GM18502 (cell line): Measurements from ENCODE around the gene C14orf180.

Experiments used
- ATAC-seq: cut with Tn5 transposase; IDR thresholded peaks from one replicate; pipeline ENCODE4 v1.9.1; 2021; ENCODE audit warnings: mild to moderate bottlenecking; ENCODE audit not compliant: unreplicated experiment, poor library complexity

Gene C14orf180

DNA sequence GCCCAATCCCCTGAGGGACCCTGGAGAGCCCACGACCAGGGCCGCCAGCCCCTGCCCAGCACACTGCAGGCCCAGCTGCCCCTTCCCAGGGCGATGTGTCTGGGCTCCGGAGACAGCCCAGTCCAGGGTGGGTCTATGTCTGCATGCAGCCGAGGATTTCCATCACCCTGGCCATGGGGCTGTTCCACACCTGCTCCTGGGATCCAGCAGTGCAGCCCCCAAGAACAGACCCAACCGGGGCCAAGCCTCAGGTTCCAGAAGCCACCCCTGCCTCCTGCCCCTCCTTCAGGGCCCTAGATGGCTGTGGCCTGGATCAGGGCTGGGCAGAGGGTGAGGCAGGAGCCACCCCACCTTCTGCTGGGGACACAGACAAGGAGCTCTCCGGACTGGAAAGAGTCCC lies 11.5 kb downstream of the C14orf180 start:
- ATAC-seq, result no peak

DNA sequence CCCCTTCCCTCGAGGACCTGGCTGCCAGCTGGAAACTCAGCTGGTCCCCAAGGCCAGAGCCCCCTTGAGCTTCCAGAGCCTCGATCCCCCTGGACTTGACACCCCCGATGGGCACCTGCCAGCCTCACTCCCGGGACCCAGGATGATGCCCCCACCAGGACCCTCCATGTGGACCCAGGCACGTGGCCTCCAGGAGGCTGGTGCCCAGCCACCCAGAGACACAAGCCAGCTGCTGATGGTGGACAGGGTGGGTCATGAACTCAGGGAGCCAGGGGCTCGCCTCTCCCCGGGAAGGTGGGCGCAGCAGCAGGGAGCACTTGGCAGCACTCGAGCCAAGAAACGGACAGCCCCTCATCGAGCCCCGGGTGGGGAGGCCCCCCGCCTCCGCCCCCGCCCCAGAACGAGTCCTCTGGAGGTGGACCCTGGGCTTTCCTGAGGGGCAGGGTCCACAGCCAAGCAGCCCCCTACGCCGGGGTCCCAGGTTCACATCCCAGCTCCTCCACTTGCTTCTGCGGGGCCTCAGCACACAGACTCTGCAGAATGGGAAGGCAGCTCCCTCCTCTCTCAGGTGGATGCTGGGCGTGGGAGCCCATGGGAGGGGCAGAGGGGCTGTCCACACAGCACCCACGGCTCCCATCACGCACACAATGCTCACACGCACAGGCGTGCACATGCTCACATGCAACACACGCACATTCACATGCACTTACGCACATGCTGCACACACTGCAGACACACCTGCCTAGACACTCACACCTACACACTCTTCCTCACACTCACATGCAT lies 12.1 kb downstream of the C14orf180 start:
- no peak for ATAC-seq

DNA sequence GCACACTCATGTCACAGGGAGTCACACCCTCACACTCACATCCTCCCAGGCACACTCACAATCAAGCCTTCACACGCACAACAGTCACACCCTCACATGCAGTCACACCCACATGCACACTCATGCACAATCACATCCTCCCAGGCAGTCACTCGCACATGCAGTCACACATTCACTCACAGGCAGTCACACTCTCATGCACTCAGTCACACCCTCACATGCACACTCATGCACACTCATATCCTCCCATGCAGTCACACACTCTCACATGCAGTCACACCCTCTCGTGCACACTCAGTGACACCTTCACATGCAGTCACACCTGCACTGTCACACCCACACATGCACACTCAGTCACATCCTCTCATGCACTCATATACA lies 12.7 kb downstream of the C14orf180 start:
- no peak for ATAC-seq

DNA sequence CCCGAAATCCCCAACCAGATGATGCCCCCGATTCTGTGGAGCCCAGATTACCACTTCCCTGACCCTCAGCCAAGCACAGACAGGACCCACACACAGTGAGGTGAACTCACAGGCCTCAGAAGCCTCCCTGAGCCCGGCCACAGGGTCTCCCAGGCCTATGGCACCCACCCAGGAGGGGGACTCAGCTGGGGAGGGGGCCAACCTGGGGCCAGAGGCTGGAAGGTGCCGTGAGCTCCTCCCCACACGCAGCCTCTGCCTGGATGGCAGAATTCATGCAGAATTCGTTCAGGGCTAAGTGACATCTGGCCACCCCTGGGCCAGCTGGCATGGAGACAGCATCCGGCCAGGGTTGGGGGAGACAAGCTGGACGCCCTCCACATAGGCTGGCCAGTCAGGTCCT lies 13.2 kb downstream of the C14orf180 start:
- ATAC-seq, result no peak

DNA sequence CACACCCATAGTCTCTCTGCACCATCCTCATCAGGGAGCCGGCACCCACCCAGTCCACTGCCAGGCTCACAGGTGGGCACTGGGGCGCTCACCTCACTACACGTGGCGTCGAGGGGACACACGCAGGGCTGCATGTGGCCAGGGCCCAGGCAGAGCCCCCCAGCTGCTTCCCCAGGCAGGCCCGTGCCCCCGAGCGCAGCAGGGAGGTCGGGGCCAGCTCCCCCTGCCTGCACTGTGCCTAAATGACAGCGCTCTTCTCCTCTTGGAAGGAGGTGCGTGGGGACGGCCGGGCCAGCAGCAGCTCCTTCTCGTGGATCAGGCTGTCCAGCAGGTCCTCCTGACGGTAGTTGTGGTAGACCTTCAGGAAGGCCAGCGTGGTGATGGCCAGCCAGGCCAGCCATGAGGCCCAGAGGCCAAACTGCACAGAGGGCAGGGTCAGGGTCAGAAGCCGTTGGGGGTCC lies 13.7 kb downstream of the C14orf180 start:
- ATAC-seq, result no peak

DNA sequence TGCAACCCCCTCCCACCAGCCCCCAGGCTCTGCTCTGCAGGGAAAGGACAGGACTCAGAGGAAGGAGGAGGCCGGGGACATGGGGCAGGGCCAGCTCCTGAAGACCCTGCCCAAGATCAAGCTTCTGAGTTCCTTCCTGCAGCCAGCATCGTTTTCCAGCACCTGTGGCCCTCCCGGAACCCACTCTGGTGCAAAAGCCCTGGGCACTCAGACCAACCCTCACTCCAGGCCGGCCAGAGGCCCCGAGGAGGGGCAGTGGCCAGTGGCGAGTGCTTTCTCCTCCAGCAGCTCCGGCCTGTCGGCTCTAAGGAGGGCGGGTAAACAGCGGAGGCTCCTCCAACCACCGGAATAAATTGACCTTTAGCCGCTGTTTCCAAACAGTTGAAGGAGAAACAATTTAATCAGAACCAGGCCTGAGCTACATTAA lies 14.2 kb downstream of the C14orf180 start:
- no peak for ATAC-seq

DNA sequence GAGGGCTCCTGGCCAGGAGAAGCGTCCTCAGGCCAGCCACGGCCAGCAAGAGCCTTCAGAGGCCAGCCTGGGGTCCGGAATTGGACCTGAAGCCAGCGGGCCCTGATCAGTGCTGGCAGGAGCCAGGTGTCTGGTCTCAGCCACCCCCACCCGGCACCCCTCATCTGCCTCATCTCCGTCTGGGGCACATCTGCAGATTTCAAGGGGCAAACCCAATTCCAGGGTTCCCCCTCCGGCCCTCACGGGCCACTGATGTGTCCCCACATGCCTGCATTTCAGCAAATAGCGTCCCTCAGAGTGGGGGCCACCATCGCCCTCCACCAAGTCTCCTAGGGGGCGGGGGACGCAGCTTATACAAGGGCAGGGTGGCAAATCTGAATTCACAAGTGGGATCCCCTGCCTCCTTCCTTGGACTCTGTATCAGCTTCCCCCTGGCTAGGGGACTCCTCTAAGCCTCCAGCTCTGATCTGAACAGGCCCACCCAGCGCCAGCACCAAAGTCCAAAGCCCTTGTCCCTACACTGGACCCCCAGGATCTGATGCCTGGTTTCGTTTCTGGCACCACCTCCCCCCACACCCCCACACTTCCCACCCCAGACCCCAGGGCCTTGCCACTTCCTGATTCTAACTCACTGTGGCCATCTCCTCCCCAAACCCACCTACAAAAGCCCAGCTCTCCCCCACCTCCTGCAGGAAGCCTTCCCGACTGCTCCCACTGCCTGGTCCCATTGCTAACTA lies 14.9 kb downstream of the C14orf180 start:
- no peak for ATAC-seq

DNA sequence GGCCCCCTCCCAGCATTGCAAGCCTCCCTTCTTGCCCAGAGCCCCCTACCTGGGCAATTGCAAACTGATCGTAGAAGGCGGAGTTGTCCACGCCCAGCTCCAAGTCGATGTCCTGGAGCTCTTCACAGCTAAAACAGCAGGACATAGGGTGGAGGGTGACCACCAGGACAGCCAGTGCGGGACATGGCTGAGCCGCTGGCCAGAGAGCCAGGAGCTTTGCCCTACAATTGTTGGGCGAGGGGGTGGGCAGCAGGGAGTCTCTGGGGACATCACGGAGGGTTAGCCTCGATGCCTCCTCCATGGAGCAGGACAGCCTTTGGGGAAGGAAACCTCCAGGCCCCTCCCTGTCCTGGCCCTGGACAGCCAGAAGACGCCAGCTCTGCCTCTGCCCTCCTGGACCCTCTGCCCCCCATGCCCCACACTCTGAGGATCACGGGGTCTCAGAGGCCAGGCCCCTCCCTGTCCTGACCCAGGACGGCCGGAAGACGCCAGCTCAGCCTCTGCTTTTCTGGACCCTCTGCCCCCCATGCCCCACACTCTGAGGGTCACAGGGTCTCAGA lies 15.6 kb downstream of the C14orf180 start:
- ATAC-seq, result no peak

DNA sequence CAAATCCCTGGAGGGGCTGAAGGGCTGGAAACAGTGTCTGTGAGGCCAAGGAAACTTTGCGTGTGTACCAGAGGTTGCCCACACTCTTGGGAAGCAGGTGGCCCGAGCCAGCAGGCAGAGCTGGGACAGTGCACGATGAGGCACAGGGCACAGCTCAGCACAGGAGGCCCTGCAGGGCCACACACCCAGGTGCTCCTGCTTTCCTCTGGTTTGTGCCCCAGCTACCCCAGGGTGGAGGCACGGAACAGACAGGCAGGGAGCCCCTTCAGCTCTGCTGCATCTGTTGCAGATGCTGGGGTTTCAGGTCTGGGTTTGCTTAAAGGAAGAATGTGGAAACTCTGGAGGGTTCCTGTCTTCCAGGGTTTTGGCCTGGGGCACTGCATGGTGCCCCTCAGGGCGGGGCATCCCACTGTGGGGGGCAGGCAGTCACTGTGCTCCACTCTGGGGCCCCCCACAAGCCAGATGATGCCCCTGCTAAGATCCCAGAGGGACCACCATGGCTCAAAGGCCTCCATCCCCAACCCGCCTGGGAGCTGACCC lies 16.4 kb downstream of the C14orf180 start:
- ATAC-seq, result no peak

DNA sequence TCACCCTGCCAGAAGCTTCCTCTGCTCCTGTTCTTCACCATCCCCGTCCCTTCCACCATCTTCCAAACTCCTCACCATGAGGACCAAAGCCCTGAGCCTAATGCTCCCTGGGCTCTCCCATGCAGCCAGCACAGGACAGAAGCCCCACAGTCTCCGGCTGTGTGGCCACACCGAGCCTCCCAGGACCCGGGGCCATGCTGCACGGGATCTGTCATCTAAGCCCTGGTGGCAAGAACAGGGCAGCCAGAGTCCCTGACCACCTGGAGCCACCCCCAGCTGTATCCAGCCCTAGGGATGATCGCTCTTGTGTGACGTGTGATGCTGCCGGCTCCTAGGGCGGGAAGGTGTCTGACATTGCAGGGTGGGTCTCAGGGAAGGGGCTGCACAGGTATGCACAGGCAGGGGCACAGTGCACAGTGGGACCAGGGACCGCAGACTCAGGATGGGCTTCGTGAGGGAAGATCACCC lies 16.9 kb downstream of the C14orf180 start:
- ATAC-seq, result no peak

DNA sequence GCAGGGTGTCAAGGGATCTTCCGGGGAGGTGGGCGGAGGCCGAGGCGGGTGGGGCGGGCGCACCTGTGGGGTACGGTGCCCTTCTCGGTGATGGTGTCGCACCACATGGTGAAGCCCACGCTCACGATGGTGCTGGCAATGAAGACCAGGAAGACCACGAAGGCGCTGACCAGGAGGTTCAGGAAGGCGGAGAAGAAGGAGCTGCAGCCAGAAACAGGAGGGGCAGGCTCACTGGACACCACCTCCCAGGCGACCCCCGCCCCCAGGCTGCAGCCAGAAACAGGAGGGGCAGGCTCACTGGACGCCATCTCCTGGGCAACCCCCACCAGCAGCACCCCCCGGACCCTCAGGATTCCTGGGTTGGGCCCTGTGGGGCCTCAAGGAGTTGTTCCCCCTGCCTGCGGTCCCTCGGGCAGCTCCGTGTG lies 17.4 kb downstream of the C14orf180 start:
- ATAC-seq, result no peak

DNA sequence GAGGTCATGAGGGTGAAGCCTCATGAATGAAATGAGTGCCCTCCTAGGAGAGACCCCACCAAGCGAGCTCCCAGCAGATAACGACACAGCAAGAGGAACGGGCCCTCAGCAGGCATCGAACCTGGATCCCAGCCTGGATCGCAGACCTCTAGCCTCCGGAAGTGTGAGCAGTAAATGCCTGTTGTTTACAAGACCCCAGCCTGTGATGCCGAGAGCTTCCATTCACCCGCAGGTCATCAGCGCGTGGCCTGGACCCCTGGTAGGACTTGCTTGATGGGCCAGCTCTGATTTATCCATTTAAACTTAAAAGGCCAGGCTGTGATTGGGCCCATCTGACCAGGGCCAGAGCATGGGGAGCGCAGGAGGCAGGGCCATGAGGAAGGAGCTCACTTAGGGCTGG lies 18.0 kb downstream of the C14orf180 start:
- no peak for ATAC-seq

DNA sequence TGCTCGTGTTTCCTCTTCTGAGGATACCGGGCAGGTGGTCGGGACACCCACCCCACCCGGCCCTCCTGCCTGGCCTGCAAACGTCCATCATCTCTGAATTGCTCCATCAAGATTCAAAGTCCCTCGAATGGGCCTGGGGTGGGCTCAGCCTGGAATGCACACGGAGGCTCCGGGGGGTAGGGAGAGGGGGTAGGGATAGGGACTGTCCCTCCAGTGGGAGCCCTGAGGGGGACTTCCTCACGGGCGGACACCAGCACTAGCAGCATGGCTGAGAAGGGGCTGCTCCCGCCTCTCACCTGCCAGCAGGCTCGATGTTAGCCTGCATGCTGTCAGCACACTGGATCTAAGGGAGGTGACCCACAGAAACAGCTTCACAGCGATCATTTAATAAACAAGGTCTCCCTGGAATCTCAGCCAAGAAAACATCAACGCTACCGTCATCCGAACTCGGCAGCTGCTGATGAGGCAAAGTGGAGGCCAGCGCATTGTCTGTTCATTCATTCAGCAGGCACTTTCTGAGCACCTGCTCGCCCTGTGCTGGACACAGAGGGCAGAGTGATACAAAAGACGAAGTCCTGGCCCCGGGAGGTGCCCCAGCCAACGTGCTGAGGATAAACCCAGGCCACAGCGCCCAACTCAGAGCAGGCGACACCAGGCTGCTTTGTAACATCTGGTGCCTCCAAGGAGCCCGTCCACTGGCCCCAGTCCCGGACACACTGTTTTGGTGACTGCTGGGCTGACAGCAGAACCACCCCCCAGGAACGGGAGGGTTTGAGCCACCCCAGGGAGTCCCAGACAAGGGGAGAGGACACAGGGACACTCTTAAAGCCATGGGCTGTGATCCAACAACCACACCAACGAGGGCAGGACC lies 18.7 kb downstream of the C14orf180 start:
- no peak for ATAC-seq

DNA sequence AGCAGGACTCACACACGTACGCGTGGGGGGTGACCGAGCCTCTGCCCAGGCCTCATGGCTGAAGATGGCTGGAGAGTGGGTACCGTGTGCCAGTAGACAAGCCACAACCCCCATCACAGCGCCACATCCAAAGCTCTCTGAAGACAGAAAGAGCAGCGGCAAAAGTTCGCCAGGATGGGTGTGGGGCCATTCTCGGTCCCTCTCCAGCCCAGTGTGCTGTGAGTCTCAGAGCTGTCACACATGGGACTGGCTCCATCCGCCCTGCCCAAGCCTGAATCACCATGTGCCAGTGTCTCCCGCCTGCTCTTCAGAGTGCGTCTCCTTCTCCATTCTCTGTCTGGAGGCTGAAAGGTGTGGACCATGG lies 19.3 kb downstream of the C14orf180 start:
- ATAC-seq, result no peak

DNA sequence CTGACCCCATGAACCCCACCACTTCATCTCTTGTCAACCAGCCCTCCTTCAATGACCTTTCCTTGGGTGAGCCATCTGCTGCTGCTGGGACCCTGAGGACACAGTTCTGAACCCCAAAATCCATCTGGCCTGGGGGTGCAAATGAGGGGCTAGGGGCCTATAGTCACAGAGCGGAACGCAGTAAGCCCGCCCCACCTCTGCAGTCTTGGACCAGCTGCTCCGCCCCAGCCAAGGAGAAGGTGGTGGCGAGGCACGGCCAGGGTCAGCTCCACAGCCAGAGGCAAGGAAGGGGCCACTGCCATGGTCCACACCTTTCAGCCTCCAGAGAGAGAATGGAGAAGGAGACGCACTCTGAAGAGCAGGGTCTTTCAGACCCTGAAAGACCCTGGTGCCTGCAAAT lies 19.9 kb downstream of the C14orf180 start:
- no peak for ATAC-seq

DNA sequence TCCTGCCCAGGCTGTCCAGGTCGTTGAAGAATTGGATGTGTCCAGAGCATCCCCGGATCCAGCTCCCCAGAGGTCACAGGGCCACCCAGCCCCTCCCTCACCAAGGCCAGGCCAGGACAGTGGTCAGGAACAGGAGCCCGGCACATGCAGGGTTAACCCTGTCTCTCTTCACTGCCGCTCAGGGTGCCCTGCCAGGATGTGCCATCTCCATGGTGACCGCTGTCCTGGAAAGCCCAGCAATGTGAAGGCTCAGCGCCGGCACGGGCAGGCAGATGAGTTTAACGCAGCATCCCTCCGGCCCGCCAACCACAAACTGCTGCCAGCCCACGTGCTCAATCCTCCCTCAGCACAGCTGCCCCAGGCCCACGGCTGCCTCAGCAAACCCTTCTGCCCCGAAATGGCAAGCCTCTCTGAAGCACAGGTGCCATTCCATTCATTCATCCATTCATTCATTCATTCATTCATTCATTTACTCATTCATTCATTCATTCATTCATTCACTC lies 20.6 kb downstream of the C14orf180 start:
- ATAC-seq, result no peak

DNA sequence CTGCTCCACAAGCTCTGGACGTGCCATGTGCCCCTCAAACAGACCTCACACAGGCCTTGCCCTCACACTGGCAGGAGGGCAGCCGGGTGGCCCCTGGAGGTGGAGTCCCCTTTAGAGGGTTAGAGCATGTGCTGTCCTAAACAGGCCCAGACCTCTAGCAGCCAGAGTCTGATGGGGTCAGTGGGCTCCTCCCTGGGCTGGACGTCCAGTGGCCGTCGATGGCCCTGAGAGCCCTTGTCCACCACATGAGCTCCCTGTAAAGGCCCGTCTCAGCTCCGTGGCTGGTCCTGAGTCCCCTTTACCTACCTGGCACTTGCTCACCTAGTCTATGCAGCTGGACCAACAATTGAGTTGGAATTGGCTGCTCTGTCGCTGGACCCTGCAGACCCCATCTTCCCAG lies 21.2 kb downstream of the C14orf180 start:
- ATAC-seq, result no peak

DNA sequence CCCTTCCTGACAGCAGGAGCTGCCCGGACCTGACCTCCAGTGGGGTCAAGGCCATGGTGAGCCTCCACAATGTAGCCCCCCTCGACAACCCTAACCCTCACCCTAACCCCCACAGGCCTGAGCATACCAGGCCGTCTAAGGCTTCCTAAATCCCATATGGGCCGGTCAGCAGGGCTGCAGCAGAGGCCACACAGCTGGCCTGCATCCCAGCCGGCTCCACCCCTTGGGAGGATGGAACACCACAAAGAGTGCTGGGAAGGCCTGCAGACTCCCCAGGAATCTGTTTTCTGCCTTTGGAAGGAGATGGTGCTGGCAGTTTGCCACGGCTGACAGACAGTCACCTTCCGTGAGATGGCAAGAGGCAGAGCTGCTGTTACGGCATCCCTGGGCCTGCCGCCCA lies 22.2 kb downstream of the C14orf180 start:
- ATAC-seq, result no peak

DNA sequence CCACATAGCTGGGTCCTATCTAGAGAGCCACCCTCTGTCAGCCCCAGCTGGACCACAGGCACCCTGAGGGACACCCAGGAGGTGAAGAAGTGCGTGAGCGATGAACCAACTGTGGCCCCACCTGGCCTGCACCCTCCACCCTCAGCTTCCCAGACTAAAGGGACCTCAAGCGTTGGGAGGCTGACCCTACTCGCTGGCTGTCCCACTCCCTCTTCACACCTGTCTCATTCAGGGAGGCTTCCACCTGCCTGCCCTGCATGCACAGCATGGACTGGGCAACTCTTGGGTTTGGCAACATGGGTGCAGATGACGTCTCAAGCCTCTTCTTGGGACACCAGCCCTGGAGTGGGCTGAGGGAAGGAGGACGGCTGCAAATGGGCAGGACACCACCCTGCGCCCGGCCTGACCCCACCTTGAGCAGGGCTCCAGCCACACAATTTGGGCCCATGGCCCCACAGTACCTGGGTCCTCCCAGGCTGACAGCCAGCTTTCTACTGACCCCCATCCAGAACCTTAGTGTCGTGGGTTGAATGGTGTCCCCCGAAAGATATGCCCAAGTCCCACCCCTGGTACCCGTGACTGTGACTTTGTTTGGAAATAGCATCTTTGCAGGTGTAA lies 22.9 kb downstream of the C14orf180 start:
- ATAC-seq, result no peak

DNA sequence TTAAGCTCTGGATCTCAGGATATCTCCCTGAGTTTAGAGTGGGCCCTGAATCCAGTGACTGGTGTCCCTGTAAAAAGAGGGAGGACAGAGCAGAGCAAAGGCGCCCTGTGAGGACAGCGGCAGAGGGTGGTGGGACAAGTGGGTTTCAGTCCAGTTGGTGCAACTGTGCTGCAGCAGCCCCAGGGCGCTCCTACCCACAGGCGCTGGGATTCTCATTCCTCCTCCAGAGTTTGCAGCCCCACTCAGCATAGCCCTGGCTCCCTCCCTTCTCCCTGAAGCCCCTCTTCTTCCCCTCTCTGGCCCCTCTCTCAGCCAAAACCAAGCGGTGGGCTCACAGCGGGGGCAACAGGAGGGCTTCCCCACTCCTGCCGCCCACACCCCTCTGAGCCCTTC lies 23.4 kb downstream of the C14orf180 start:
- ATAC-seq, result no peak
